ENCODE results near the gene ZNF664.

GRCh38 chr12:124035163-124035562, 62.1 kb downstream of the ZNF664 start:
- TF ChIP-seq, protein P1, sequence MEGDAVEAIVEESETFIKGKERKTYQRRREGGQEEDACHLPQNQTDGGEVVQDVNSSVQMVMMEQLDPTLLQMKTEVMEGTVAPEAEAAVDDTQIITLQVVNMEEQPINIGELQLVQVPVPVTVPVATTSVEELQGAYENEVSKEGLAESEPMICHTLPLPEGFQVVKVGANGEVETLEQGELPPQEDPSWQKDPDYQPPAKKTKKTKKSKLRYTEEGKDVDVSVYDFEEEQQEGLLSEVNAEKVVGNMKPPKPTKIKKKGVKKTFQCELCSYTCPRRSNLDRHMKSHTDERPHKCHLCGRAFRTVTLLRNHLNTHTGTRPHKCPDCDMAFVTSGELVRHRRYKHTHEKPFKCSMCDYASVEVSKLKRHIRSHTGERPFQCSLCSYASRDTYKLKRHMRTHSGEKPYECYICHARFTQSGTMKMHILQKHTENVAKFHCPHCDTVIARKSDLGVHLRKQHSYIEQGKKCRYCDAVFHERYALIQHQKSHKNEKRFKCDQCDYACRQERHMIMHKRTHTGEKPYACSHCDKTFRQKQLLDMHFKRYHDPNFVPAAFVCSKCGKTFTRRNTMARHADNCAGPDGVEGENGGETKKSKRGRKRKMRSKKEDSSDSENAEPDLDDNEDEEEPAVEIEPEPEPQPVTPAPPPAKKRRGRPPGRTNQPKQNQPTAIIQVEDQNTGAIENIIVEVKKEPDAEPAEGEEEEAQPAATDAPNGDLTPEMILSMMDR (IDR thresholded peaks at IDR 0.05), result no peak
- no peak for TF ChIP-seq POLR2A (IDR thresholded peaks at IDR 0.05)
